HG02884 (cell line): ENCODE measurements around the gene ELMO2.

Experiments
- ATAC-seq: cut with Tn5 transposase; IDR thresholded peaks from one replicate; pipeline ENCODE4 v1.9.1; 2021; ENCODE audit warnings: mild to moderate bottlenecking, moderate library complexity; ENCODE audit not compliant: unreplicated experiment

The ELMO2 gene

DNA sequence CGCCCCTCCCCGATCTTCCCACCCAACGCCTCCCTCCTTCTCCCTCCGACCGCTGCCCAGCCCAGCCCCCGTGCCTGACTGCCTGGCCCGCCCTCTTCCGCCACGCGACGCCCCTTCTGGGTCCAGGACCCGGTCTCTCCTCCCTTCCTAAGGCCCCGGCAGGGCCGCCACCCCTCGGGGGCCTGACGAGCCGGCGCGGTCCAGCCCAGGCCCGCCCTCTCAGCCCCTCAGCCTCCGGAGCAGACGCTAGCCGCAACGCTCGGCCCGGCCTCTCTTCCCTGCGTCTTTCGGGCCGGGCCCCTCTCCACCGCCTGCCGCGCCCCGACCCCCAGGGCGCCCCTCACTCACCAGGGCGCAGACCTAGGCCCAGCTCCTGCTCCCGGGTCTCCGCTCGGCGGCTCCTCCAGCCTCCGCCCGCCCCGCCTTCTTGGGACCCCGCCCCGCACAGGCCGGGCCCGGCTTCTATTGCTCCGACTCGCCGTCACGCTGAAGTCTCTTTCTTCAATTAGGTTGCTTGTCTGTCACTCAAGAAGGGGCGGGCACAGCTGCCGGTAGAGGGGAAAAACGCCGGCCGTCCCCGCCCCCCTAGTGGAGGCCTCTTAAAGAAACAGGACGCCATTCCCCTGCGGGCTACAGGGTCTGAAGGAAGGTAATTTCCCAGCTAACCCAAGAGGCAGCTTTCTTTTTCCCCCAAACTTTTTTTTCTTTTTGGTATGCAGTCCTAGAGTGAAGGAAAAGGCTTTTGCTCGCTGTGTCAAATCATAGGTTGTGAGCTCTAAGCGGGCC, at the start of gene ELMO2:
Gene ELMO2 (minus strand): TSS at position 416 of the 786 bp plus-strand sequence. CDS start 12,133 bp downstream, outside the sequence.
- ATAC-seq = peak; percentile 73

- ATAC-seq = no peak
Measured at GRCh38 chr20:46455729-46456128, 49.3 kb upstream of the ELMO2 start.

DNA sequence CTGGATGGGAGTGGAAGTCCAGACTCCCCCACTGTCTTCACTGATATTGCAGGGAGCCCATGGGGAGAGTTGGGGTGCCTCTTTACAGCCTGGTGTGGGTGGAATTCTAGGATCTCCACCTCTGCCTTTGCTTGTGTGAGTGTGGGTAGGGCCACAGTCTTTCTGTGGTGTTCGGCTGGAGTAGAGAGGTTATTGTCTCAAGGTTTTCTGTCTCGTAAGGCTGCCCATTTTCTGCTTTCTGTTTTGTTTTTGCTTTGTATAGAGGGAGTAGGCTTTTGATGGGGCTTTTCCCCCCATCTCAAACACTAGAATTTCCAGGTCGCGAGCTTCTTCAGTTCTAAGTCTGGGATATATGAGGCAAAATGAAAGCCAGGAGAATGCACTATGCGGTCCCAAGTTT, 40.4 kb upstream of the ELMO2 start:
- no peak for ATAC-seq

GRCh38 chr20:46439837-46440236, 33.4 kb upstream of the ELMO2 start:
- ATAC-seq = no peak

GRCh38 chr20:46438156-46438750, 31.8 kb upstream of the ELMO2 start:
- ATAC-seq = no peak

DNA sequence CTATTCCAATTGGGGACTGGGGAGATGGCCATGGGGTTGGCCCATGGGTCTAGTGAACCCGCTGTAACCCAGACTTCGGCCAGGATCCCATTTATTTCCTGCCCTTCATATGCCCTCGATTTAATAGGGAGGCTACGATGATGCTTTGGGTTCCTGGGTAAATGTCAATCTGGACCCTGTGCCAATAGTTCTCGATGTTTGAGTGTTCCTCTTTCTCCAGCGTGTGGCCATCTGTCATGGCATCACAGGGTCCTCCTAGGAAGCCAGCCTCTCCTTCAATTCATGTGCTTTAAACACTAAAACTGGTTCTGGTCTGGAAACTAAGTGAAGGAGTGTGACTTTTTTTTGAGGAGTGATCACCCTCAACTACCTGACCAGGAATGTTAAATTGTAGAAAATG, 28.7 kb upstream of the ELMO2 start:
- ATAC-seq = no peak

DNA sequence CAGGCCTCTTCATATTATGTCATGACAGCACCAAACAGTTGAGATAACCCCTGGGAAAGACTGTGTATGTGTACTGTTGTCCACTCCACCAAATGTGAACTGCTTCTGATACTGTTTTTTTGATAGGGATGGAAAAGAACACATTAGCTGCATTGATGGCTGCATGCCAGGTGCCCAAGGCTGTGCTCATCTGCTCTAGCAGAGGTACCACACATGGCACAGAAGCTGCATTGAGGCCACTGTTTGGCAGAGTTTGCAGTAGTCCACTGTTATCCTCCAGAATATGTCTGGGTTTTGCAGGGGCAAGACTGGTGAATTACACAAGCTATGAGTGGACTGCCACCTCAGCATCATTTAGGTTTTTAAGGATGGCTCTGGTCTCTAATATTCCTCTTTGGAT, 28.2 kb upstream of the ELMO2 start:
- no peak for ATAC-seq

DNA sequence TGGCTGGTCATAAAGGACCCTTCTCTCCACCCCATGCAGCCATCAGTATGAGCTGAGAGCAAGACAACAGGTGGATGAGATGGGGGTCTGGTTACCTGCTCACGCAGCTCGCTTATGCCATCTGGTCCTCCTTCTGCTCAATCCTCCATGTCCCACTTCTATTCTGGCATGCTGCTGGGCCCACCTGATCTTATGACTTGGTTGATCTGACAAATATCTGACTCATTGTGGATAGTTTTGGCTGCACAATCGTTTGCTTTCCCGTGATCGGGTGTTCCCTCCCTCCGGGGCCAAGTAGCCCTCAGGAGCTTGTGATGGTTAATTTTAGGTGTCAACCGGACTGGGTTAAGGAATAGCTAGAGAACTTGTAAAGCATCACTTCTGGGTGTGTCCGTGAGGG, 26.6 kb upstream of the ELMO2 start:
- no peak for ATAC-seq

GRCh38 chr20:46430921-46431712, 24.7 kb upstream of the ELMO2 start:
- no peak for ATAC-seq

DNA sequence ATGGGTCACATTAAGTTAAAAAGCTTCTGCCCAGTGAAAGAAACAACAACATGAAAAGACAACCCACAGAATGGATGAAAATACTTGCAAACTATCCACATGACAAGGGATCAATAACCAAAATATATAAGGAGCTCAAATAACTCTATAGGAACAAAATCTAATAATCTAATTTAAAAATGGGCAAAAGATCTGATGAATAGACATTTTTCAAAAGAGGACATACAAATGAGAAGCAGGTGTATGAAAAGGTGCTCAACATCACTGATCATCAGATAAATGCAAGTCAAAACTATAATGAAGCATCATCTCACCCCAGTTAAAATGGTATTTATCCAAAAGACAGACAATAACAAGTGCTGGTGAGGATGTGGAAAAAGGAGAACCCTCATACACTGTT, 21.0 kb upstream of the ELMO2 start:
- ATAC-seq = no peak

- no peak for ATAC-seq
Measured at GRCh38 chr20:46423882-46424482, 17.6 kb upstream of the ELMO2 start.

DNA sequence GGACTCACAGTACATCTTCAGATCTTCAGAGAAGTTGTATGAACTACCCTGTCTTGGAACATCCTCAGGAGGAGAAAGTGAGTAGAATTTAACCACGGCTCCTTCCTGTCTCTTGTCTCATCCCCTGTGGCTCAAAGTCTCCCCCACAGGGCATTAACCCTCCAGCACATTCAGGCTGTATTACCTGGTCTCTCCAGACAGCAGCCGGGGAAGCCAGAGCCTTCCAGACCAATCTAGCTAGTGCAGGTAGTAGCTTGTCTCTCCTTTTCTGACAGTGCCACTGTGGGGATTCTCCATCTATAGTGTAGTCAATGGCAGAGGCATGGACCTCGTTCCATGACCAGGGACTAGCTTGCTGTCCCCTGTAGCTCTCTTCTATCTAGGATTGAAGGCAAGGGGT, 16.9 kb upstream of the ELMO2 start:
- no peak for ATAC-seq

DNA sequence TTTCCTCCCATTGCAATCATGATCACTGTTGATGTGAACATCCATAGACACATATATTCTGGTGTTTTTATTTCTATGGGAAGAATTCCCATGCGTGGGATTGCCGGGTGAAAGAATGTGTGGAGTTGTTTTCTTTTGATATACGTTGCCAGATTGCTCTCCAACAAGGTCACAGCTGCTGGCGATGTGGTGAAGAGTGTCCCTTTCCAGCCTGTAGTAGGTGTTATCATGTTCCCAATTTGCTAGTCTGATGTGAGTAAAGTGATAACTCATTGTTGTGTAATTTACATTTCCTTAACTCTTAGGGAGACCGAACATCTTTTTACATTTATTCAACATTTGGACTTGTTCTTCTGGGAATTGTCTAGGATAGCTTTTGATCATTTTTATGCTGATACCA, 14.5 kb upstream of the ELMO2 start:
- ATAC-seq = no peak

DNA sequence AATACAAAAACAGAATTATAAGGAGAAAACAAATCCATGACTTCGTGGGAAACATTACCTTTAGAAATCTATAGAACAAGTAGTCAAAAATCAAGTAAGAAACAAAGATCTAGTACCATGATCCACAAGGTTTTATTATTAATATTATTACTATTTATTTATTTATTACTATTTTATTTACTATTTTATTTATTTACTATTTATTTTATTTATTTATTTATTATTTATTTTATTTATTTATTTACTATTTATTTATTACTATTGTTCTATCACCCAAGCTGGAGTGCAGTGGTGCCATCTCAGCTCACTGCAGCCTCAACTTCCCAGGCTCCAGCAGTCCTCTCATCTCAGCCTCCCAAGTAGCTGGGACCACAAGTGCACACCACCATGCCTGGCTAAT, 13.5 kb upstream of the ELMO2 start:
- no peak for ATAC-seq

DNA sequence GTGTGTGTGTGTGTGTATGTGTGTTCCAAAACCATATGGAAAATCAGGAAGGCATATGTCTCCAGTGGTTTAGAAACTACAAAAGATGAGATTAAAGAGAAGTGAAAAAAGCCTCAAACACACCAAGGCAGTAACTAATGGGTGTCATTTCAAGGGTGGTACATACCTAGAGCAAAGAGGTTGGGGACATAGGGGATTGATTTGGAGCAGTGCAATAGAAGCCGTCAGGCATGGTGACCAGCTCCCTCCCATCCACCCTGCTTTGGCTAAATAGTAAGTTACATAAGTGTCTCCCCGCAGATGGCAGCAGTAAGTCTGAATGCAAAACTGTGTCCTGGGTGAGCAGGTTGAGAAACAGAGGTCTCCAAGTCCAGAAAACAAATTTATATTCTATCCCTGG, 10.4 kb upstream of the ELMO2 start:
- ATAC-seq = no peak

DNA sequence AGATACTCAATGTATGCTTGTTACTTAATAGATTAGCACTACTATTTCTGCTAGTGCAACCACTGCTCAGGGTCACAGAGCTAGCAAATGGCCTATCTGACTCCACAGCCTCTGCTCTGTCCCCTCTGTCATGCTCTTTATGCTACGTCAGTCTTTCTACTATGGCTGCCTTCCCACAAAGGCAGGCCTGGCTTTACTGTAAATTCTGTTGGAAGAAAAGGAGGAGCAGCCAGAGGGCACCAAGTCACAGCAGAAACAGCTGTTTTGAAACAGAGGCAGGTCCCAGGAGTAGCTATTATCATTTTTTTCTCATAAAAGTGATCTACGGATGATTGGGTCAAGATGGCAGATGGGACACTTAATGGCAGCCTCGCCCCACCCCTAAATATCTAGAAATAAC, 10.0 kb upstream of the ELMO2 start:
- no peak for ATAC-seq

- ATAC-seq = no peak
Measured at GRCh38 chr20:46415773-46416172, 9.4 kb upstream of the ELMO2 start.

DNA sequence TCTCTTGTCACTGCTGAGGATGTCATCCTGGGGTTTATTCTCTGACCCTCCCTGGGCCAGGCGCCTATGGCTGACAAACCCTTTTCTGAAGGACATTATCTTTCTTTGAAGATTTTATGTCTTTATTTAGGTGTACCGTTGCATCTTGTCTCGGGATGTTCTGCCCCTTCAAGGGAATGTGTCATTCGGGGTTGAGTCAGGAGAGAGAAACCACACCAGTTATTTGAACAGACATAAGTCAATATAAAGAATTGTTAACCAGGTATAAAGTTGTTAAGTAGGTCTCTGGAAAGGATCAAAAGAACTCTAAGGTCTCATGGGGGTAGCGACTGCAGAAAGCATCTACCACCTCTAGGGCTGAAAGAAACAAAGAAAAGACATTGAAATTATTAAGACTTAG, 8.2 kb upstream of the ELMO2 start:
- no peak for ATAC-seq

DNA sequence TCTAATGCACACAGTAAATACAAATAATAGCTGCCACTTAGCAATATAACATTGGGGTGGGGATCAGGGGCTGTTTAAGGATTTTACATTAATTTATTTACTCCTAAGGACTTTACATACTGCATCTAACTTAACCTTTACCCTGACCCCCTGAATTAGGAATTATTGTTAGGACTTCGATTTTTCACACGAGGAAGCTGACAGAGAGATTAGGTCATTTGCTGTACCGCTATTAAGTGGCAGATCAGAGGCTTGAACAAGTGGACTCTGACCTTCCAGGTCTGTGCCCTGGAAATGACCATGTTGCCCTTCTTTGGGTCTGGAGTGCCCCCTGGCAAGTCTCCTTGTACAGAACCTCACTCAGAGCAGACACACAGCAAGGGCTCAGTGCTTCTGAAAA, 5.2 kb upstream of the ELMO2 start:
- ATAC-seq = no peak

DNA sequence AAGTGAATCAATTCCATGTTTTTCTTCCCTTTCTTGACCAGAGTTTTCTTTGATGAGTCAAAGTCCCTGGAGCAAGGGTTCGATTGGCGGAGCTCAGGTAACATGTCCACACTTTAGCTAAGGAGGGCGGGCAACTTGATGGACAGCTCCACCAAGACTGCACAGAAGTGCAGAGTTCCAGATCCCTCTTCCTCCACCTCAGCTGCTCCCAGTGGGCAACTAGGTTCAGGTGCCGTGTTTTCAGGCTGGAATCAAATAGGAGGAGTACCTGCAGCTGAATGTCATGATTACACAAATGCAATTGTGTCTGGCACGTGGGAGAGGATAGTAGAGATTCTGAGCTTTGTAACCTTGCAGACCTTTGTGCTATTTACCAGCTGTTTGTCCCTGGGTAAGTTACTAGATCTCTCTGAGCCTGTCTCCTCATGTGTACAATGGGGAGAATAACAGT, 1.9 kb upstream of the ELMO2 start:
- no peak for ATAC-seq

DNA sequence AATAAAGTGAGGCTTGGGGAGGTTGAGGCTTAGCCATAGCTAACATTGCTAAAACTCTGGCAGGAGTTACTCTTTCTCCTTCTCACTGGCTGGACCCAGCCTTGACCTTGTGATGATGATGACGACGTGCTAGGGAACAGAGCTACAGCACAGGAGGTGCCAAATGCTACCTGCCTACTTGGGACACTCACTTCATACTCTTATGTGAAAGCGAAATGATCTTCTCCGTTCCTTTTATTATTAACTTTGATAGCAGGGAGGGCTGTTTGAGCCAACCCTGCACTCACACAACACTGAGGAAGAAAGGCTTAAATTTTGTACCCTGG, 1.2 kb upstream of the ELMO2 start:
- no peak for ATAC-seq
